Peyer's patch (tissue), 4 donors: ENCODE results near the gene TPPP.

Source experiments
- CTCF ChIP-seq, 6 experiments: fragments of 450-650 bp in 4 of 6; fragments of 200-600 bp in 2 of 6; sonication (generic) in 1 of 6; IDR thresholded peaks; one replicate each; pipeline ENCODE4 v1.5.1; 2017 to 2019; ENCODE audit warnings: antibody characterized with exemption in 6 of 6, mild to moderate bottlenecking in 3 of 6, moderate library complexity in 1 of 6
- POLR2A ChIP-seq, 2 donors: fragments of 450-650 bp; IDR thresholded peaks; one replicate each; pipeline ENCODE4 v1.5.1; 2017; ENCODE audit warnings: antibody characterized with exemption in 2 of 2, mild to moderate bottlenecking in 2 of 2, moderate library complexity in 2 of 2

GRCh38 chr5:673161-673830, 19.9 kb downstream of the TPPP start:
- no peak for TF ChIP-seq CTCF (IDR thresholded peaks at IDR 0.05)
- TF ChIP-seq POLR2A (IDR thresholded peaks at IDR 0.05): no peak
